Measurements from ENCODE around the gene WWC2.

The WWC2 gene

DNA sequence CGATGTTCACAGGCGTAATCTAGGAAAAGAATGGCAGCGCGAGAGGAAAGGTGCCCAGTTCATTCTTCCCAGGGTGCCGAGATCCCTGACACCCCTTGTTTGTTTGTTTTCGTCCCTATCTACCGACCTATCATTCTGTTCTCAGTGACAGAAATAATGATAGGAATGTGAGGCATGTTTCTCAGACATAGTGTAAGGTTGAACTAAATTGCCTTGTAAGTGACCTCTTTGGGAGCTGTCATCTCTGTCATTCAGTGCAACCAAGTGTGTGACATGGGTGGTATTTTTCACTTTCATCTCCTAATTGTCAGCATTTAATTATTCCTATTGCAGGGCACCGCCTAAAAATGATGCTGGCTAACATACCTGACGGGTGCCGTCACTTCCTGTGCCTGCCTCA lies 196.7 kb downstream of the WWC2 start:
- no peak overlapping the region for H3K27ac ChIP-seq
- H2AFZ ChIP-seq: no peak overlapping the region
- H3K27me3 ChIP-seq (ENCODE audit: control insufficient read depth, insufficient read depth, low read length): no peaks in the 10 kb centered on the region
- H3K9ac ChIP-seq: no peak overlapping the region
- H3K36me3 ChIP-seq (ENCODE audit: control insufficient read depth, insufficient read depth, low read length): no peaks in the 10 kb centered on the region
- H3K4me3 ChIP-seq (ENCODE audit: low read depth, low read length): no peak overlapping the region
- H3K4me1 ChIP-seq: peaks cover 2% of the 10 kb centered on the region
- no peak overlapping the region for H3K4me2 ChIP-seq (ENCODE audit: low read length)
- H3K9me3 ChIP-seq (ENCODE audit: control insufficient read depth, low read length): no peaks in the 10 kb centered on the region
- TF ChIP-seq, protein P1, sequence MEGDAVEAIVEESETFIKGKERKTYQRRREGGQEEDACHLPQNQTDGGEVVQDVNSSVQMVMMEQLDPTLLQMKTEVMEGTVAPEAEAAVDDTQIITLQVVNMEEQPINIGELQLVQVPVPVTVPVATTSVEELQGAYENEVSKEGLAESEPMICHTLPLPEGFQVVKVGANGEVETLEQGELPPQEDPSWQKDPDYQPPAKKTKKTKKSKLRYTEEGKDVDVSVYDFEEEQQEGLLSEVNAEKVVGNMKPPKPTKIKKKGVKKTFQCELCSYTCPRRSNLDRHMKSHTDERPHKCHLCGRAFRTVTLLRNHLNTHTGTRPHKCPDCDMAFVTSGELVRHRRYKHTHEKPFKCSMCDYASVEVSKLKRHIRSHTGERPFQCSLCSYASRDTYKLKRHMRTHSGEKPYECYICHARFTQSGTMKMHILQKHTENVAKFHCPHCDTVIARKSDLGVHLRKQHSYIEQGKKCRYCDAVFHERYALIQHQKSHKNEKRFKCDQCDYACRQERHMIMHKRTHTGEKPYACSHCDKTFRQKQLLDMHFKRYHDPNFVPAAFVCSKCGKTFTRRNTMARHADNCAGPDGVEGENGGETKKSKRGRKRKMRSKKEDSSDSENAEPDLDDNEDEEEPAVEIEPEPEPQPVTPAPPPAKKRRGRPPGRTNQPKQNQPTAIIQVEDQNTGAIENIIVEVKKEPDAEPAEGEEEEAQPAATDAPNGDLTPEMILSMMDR (IDR thresholded peaks at IDR 0.05): no peak
- no peaks in the 10 kb centered on the region for H3K79me2 ChIP-seq

DNA sequence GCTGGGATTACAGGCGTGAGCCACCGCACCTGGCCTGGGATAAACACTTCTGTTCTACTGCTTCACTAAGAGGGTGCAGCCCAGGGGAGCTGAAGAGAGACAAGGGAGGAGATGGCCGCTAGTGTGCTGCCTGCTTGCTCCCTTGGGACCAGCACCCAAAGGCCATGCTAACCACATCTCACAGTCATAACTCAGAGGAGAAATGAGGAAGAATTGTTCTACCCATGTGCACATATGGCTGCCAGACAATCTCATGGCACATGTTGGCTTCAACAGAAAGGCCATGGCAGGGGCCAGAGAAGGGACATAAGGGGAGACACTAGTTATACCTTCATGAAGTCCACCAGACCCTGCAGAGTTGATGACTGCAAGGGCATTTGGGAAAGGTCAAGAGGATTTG lies 198.6 kb downstream of the WWC2 start:
- H3K9ac ChIP-seq: no peak overlapping the region
- TF ChIP-seq, protein P1 (IDR thresholded peaks at IDR 0.05): no peak
- no peaks in the 10 kb centered on the region for H3K79me2 ChIP-seq
- H3K27ac ChIP-seq: no peak overlapping the region
- no peaks in the 10 kb centered on the region for H3K27me3 ChIP-seq (ENCODE audit: control insufficient read depth, insufficient read depth, low read length)
- no peaks in the 10 kb centered on the region for H3K36me3 ChIP-seq (ENCODE audit: control insufficient read depth, insufficient read depth, low read length)
- H3K4me2 ChIP-seq (ENCODE audit: low read length): no peak overlapping the region
- H3K4me1 ChIP-seq: peaks cover 6% of the 10 kb centered on the region
- H2AFZ ChIP-seq: no peak overlapping the region
- H3K9me3 ChIP-seq (ENCODE audit: control insufficient read depth, low read length): no peaks in the 10 kb centered on the region
- H3K4me3 ChIP-seq (ENCODE audit: low read depth, low read length): no peak overlapping the region

DNA sequence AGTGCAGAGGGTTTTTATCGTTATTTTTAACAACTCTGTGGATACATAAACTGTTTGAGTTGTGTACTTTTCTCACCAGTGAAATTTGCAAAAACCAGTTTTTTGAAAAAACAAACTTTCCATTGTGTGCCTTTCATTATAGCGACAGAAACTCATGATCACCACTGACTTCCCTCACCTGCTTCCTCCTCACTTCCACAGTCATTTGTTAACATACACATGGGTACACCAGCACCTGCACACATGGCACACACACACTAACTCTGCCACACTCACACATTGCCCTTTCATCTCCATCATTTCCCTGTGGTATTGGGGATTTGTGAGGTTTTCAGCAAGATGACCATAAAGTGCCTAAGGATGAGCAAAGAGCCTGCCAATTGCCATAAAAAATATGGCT lies 200.4 kb downstream of the WWC2 start:
- H3K27me3 ChIP-seq (ENCODE audit: control insufficient read depth, insufficient read depth, low read length): no peaks in the 10 kb centered on the region
- peaks cover 6% of the 10 kb centered on the region for H3K4me1 ChIP-seq
- H3K9me3 ChIP-seq (ENCODE audit: control insufficient read depth, low read length): no peaks in the 10 kb centered on the region
- no peak overlapping the region for H3K4me2 ChIP-seq (ENCODE audit: low read length)
- TF ChIP-seq, protein P1 (IDR thresholded peaks at IDR 0.05): no peak
- H2AFZ ChIP-seq: no peak overlapping the region
- H3K36me3 ChIP-seq (ENCODE audit: control insufficient read depth, insufficient read depth, low read length): no peaks in the 10 kb centered on the region
- H3K27ac ChIP-seq: no peak overlapping the region
- H3K79me2 ChIP-seq: no peaks in the 10 kb centered on the region
- H3K4me3 ChIP-seq (ENCODE audit: low read depth, low read length): no peak overlapping the region
- no peak overlapping the region for H3K9ac ChIP-seq

DNA sequence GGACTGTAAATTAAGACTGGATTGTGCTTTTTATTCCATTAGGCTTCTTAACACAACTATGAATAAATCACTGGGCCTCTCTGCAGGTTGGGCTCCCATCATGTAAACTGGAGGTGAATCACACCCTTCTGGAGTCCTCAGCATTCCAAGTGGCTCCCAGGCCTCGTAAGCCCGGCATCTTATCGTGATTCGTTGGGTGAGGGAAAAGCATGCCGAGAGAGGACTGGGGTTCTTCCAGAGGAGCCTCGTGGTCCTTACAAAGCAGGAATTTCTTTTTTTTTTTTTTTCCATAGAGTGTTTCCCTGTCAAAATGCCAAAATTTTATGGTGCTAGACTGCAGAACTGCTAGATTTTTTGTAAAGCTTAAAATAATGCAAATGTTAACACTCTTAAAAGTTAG lies 201.0 kb downstream of the WWC2 start:
- Histone ChIP-seq H3K4me2 (ENCODE audit: low read length) (no peak overlapping the region), H3K9me3 (ENCODE audit: control insufficient read depth, low read length) (no peaks in the 10 kb centered on the region), H3K27ac (no peak overlapping the region), H3K4me1 (peaks cover 6% of the 10 kb centered on the region), H2AFZ (no peak overlapping the region), H3K79me2 (no peaks in the 10 kb centered on the region), H3K27me3 (ENCODE audit: control insufficient read depth, insufficient read depth, low read length) (no peaks in the 10 kb centered on the region), H3K4me3 (ENCODE audit: low read depth, low read length) (no peak overlapping the region), H3K36me3 (ENCODE audit: control insufficient read depth, insufficient read depth, low read length) (no peaks in the 10 kb centered on the region), H3K9ac (no peak overlapping the region)
- TF ChIP-seq, protein P1 (IDR thresholded peaks at IDR 0.05): no peak

DNA sequence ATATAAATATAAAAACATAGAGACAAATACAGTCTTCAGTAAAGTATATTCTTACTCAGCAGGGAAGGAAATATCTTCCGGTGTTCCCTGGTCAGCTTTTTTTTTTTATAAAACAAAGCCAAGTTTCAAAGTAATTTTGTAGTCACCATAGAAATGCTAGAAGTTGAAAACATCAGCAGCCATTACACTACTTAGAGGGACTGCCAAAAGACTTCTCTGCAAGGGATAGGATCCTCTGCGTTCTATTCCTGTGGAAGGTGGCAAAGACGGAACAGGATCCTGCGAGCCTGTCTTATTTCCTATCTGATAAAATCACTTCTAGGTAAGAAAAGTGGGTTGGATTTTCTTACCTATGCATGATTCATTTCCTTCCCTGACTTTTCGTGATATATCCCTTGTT lies 201.6 kb downstream of the WWC2 start:
- Histone ChIP-seq H3K27ac (no peak overlapping the region), H3K9me3 (ENCODE audit: control insufficient read depth, low read length) (no peaks in the 10 kb centered on the region), H3K9ac (no peak overlapping the region), H3K36me3 (ENCODE audit: control insufficient read depth, insufficient read depth, low read length) (no peaks in the 10 kb centered on the region), H3K79me2 (no peaks in the 10 kb centered on the region), H3K4me3 (ENCODE audit: low read depth, low read length) (no peak overlapping the region), H3K4me2 (ENCODE audit: low read length) (peak overlapping the region; percentile 7), H3K27me3 (ENCODE audit: control insufficient read depth, insufficient read depth, low read length) (no peaks in the 10 kb centered on the region), H2AFZ (no peak overlapping the region), H3K4me1 (peaks cover 6% of the 10 kb centered on the region)
- TF ChIP-seq, protein P1 (IDR thresholded peaks at IDR 0.05): no peak

Measured in parathyroid adenoma (tissue), 2 donors.